GM12891 (cell line): Measurements from ENCODE around the gene SNAP29.

Experiments used
- POLR2A ChIP-seq: IDR thresholded peaks from 2 replicates; pipeline ENCODE4 v1.6.1; 2011; ENCODE audit warnings: low read depth, low read length, control low read depth
- POLR2AphosphoS5 ChIP-seq: IDR thresholded peaks from 2 replicates; pipeline ENCODE4 v1.6.1; 2011; ENCODE audit warnings: low read depth, low read length, control low read depth

DNA sequence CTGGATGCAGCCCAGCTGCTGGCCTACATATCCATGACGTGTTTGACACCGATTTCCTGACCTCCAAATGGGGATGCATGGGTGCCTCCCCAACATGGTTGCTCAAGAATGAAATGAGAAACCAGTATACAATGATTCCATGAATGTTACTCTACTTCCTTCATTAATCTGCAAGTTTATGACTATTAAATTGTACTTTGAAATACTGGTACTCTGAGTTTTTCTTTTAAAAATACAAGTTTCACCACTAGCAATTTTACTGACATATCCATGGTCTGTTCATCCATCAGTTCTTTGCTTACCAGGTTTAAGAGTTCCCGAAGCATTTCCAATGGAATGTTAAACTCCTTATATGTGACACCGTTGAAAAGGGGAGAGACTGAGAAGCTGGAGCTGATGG is 45.8 kb upstream of the SNAP29 start:
- TF ChIP-seq POLR2A (no peak), POLR2AphosphoS5 (no peak)
